Liver (tissue), 3 donors: ENCODE results near the gene LAMB3.

Experiments used
- ATF3 ChIP-seq: IDR thresholded peaks from 2 replicates; pipeline ENCODE4 v1.6.1; 2016; ENCODE audit warnings: antibody characterized with exemption
- CTCF ChIP-seq: fragments of 150-350 bp; IDR thresholded peaks from 2 replicates; pipeline ENCODE4 v1.5.1; 2017; ENCODE audit warnings: improper control_type of control experiment, low read depth, low read length; ENCODE audit not compliant: missing input control
- FOXA1 ChIP-seq: IDR thresholded peaks from 2 replicates; pipeline ENCODE4 v1.6.1; 2016; ENCODE audit warnings: antibody characterized with exemption
- RAD21 ChIP-seq, 2 donors: IDR thresholded peaks; 2 replicates each; pipeline ENCODE4 v1.6.1; 2016; ENCODE audit warnings: antibody characterized with exemption in 2 of 2, mild to moderate bottlenecking in 2 of 2
- SP1 ChIP-seq: IDR thresholded peaks from 2 replicates; pipeline ENCODE4 v1.6.1; 2018; ENCODE audit warnings: antibody characterized with exemption, mild to moderate bottlenecking
- TAF1 ChIP-seq: conservative IDR thresholded peaks from 2 replicates; pipeline ENCODE4 v1.6.1; 2016; ENCODE audit warnings: antibody characterized with exemption, mild to moderate bottlenecking
- donor health status: healthy.
- donor health status: healthy.

GRCh38 chr1:209614151-209614420 lies 38.1 kb downstream of the LAMB3 start:
- TF ChIP-seq RAD21 (IDR thresholded peaks at IDR 0.05), result no peak
- TF ChIP-seq ATF3, result no peak
- TF ChIP-seq CTCF, result no peak
- TF ChIP-seq SP1, result no peak
- TF ChIP-seq TAF1, result no peak
- no peak for TF ChIP-seq FOXA1
